DMS153 (cell line): ENCODE data around the gene GH2.
"Not testable (repeated sequence)": the region's sequence is repeated elsewhere in the genome, so short reads cannot be mapped to it uniquely, and the experiment has no call there.

Source experiments
- DNase-seq: peaks from one replicate; lab custom pipeline; 2025; lab: John Stamatoyannopoulos, UW

Gene GH2

GRCh38 chr17:63881935-63882601 lies at the start of gene GH2:
Gene GH2 (minus strand): TSS chr17:63881944. CDS start chr17:63881801, 143 bp downstream.
- DNase-seq, result peak; percentile 2

- no peak for DNase-seq
These were observed 49.3 kb upstream of the GH2 start for GRCh38 chr17:63930951-63931575.

GRCh38 chr17:63929860-63930766 lies 48.4 kb upstream of the GH2 start:
- DNase-seq, result no peak

GRCh38 chr17:63928966-63929695 lies 47.4 kb upstream of the GH2 start:
- no peak for DNase-seq

GRCh38 chr17:63928172-63928666 lies 46.5 kb upstream of the GH2 start:
- no peak for DNase-seq

GRCh38 chr17:63927464-63928171 lies 45.9 kb upstream of the GH2 start:
- no peak for DNase-seq

GRCh38 chr17:63926164-63926563 lies 44.4 kb upstream of the GH2 start:
- no peak for DNase-seq

GRCh38 chr17:63925615-63926014 lies 43.9 kb upstream of the GH2 start:
- DNase-seq, result no peak

- DNase-seq, result not testable (repeated sequence)
These were observed 40.7 kb upstream of the GH2 start for GRCh38 chr17:63922402-63922801.

- not testable (repeated sequence) for DNase-seq
These were observed 39.0 kb upstream of the GH2 start for GRCh38 chr17:63920779-63921178.

- DNase-seq, result not testable (repeated sequence)
These were observed 38.3 kb upstream of the GH2 start for GRCh38 chr17:63920050-63920449.

GRCh38 chr17:63919311-63919723 lies 37.6 kb upstream of the GH2 start:
- DNase-seq, result no peak

- not testable (repeated sequence) for DNase-seq
These were observed 37.1 kb upstream of the GH2 start, which contains the start of gene GH1 for GRCh38 chr17:63918789-63919305. Gene GH1 (minus strand): TSS chr17:63918839. CDS start chr17:63918776, 63 bp downstream.

- no peak for DNase-seq
These were observed 36.6 kb upstream of the GH2 start for GRCh38 chr17:63918305-63918704.

GRCh38 chr17:63917646-63918045 lies 35.9 kb upstream of the GH2 start:
- DNase-seq, result no peak

GRCh38 chr17:63917206-63917605 lies 35.5 kb upstream of the GH2 start:
- DNase-seq, result not testable (repeated sequence)

GRCh38 chr17:63916566-63917185 lies 34.9 kb upstream of the GH2 start:
- DNase-seq, result no peak

- not testable (repeated sequence) for DNase-seq
These were observed 34.0 kb upstream of the GH2 start for GRCh38 chr17:63915753-63916152.

GRCh38 chr17:63914471-63914870 lies 32.7 kb upstream of the GH2 start:
- no peak for DNase-seq

GRCh38 chr17:63911657-63912100 lies 29.9 kb upstream of the GH2 start:
- DNase-seq, result no peak
